GM12878 (cell line): Measurements from ENCODE around the gene ZNF276. TPM values are rescaled to one million over a fixed set of nuclear protein-coding genes. Genes with fewer than 3 reads are reported as not detected.

Experiments used
- BACH1 ChIP-seq: fragments of 450-650 bp; IDR thresholded peaks from 2 replicates; pipeline ENCODE4 v1.6.1; 2017; ENCODE audit warnings: mild to moderate bottlenecking, borderline replicate concordance
- BMI1 ChIP-seq: fragments of 450-650 bp; IDR thresholded peaks from 2 replicates; pipeline ENCODE4 v1.6.1; 2016; ENCODE audit warnings: mild to moderate bottlenecking, moderate library complexity, borderline replicate concordance
- BRCA1 ChIP-seq: IDR thresholded peaks from 2 replicates; pipeline ENCODE4 v1.6.1; 2011; ENCODE audit warnings: low read depth, low read length, improper control_type of control experiment
- CHD4 ChIP-seq: fragments of 200-600 bp; sonication (generic); IDR thresholded peaks from 2 replicates; pipeline ENCODE4 v1.6.1; 2016; ENCODE audit warnings: mild to moderate bottlenecking
- EGR1 ChIP-seq, 2 experiments: IDR thresholded peaks; 1 replicate in 1 of 2; 2 replicates in 1 of 2; pipeline ENCODE4 v1.6.1; 2011 to 2012; ENCODE audit warnings: low read depth in 2 of 2, low read length in 2 of 2, borderline replicate concordance in 1 of 2, mild to moderate bottlenecking in 1 of 2, moderate library complexity in 1 of 2
- MTA2 ChIP-seq: fragments of 450-650 bp; IDR thresholded peaks from 2 replicates; pipeline ENCODE4 v1.6.1; 2016; ENCODE audit warnings: low read depth, mild to moderate bottlenecking, moderate library complexity
- MTA3 ChIP-seq: IDR thresholded peaks from 2 replicates; pipeline ENCODE4 v1.6.1; 2012; ENCODE audit warnings: low read length, inconsistent platforms, borderline replicate concordance
- NFIC ChIP-seq: IDR thresholded peaks from 2 replicates; pipeline ENCODE4 v1.6.1; 2012; ENCODE audit warnings: low read depth, mild to moderate bottlenecking, inconsistent platforms, low read length, moderate library complexity
- NR2F1 ChIP-seq: fragments of 450-650 bp; conservative IDR thresholded peaks from 2 replicates; pipeline ENCODE4 v1.6.1; 2017; ENCODE audit warnings: mild to moderate bottlenecking
- NRF1 ChIP-seq: conservative IDR thresholded peaks from 2 replicates; pipeline ENCODE4 v1.6.1; 2011; ENCODE audit warnings: mild to moderate bottlenecking, low read depth, low read length, improper control_type of control experiment
- RAD51 ChIP-seq: fragments of 450-650 bp; IDR thresholded peaks from 2 replicates; pipeline ENCODE4 v1.6.1; 2016; ENCODE audit warnings: moderate library complexity, mild to moderate bottlenecking, inconsistent platforms
- ZBTB40 ChIP-seq: fragments of 450-650 bp; IDR thresholded peaks from 2 replicates; pipeline ENCODE4 v1.6.1; 2016; ENCODE audit warnings: mild to moderate bottlenecking, moderate library complexity, borderline replicate concordance
- polyA plus RNA-seq, 11 experiments: library from polyadenylated mRNA; depleted of rRNA in 4 of 11; unstranded in 6 of 11; stranded (reverse) in 5 of 11; fragments of >200 nt; fragmentation: Nextera tagmentation in 4 of 11; fragmentation: Illumina TruSeq in 1 of 11; extraction: Ambion mirVana in 4 of 11; extraction: Trizol in 1 of 11; gene quantifications; 1 replicate in 1 of 11; 2 replicates in 10 of 11; pipeline versions ENCODE4 v1.2.1 to v1.2.3, GENCODE V29; 2011 to 2016; ENCODE audit warnings: inconsistent platforms in 2 of 11, missing spikeins in 2 of 11, low read depth in 1 of 11
- total RNA-seq, 4 experiments: library from RNA; depleted of rRNA in 3 of 4; stranded (reverse); fragments of >200 nt in 3 of 4; fragmentation: Illumina TruSeq in 1 of 4; extraction: Trizol in 1 of 4; gene quantifications; 2 replicates each; pipeline versions ENCODE4 v1.2.1 to v1.2.3, GENCODE V29; 2013 to 2021
- TF ChIP-seq, protein P1 (sequence below): fragments of 450-650 bp; formaldehyde crosslinking; IDR thresholded peaks from 2 replicates; pipeline ENCODE4 v1.4.0; 2020; ENCODE audit warnings: mild to moderate bottlenecking, moderate library complexity
- TF ChIP-seq, protein P2 (sequence below): IDR thresholded peaks from 2 replicates; pipeline ENCODE4 v1.6.1; 2011; ENCODE audit warnings: low read depth, mild to moderate bottlenecking, low read length, moderate library complexity, borderline replicate concordance; ENCODE audit errors: extremely low read depth
- TF ChIP-seq, protein P3 (sequence below), 3 experiments: IDR thresholded peaks in 2 of 3; conservative IDR thresholded peaks in 1 of 3; 2 replicates each; pipeline ENCODE4 v1.5.1; 2011; ENCODE audit warnings: low read depth in 3 of 3, low read length in 3 of 3, mild to moderate bottlenecking in 3 of 3, control low read depth in 2 of 3, moderate library complexity in 2 of 3, inconsistent platforms in 1 of 3, mixed read lengths in 1 of 3; ENCODE audit not compliant: control insufficient read depth in 2 of 3, insufficient read depth in 1 of 3; ENCODE audit errors: extremely low read depth in 1 of 3

ZNF276 gene
- total and polyA plus RNA-seq, 10 of the 15 experiments (the other 5 are each of a cell fraction or from before 2014, with no cell fraction given), result 0.27 to 22.7 (median 8.7) TPM

- TF ChIP-seq, protein P1, sequence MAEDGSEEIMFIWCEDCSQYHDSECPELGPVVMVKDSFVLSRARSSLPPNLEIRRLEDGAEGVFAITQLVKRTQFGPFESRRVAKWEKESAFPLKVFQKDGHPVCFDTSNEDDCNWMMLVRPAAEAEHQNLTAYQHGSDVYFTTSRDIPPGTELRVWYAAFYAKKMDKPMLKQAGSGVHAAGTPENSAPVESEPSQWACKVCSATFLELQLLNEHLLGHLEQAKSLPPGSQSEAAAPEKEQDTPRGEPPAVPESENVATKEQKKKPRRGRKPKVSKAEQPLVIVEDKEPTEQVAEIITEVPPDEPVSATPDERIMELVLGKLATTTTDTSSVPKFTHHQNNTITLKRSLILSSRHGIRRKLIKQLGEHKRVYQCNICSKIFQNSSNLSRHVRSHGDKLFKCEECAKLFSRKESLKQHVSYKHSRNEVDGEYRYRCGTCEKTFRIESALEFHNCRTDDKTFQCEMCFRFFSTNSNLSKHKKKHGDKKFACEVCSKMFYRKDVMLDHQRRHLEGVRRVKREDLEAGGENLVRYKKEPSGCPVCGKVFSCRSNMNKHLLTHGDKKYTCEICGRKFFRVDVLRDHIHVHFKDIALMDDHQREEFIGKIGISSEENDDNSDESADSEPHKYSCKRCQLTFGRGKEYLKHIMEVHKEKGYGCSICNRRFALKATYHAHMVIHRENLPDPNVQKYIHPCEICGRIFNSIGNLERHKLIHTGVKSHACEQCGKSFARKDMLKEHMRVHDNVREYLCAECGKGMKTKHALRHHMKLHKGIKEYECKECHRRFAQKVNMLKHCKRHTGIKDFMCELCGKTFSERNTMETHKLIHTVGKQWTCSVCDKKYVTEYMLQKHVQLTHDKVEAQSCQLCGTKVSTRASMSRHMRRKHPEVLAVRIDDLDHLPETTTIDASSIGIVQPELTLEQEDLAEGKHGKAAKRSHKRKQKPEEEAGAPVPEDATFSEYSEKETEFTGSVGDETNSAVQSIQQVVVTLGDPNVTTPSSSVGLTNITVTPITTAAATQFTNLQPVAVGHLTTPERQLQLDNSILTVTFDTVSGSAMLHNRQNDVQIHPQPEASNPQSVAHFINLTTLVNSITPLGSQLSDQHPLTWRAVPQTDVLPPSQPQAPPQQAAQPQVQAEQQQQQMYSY (CRISPR knock-in tag), result no peak
- no peak for TF ChIP-seq RAD51
- TF ChIP-seq MTA2, result no peak
- no peak for TF ChIP-seq NR2F1
- TF ChIP-seq, protein P2, sequence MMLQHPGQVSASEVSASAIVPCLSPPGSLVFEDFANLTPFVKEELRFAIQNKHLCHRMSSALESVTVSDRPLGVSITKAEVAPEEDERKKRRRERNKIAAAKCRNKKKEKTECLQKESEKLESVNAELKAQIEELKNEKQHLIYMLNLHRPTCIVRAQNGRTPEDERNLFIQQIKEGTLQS, result no peak
- TF ChIP-seq, protein P3, sequence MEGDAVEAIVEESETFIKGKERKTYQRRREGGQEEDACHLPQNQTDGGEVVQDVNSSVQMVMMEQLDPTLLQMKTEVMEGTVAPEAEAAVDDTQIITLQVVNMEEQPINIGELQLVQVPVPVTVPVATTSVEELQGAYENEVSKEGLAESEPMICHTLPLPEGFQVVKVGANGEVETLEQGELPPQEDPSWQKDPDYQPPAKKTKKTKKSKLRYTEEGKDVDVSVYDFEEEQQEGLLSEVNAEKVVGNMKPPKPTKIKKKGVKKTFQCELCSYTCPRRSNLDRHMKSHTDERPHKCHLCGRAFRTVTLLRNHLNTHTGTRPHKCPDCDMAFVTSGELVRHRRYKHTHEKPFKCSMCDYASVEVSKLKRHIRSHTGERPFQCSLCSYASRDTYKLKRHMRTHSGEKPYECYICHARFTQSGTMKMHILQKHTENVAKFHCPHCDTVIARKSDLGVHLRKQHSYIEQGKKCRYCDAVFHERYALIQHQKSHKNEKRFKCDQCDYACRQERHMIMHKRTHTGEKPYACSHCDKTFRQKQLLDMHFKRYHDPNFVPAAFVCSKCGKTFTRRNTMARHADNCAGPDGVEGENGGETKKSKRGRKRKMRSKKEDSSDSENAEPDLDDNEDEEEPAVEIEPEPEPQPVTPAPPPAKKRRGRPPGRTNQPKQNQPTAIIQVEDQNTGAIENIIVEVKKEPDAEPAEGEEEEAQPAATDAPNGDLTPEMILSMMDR (IDR thresholded peaks at IDR 0.05 in 2 of 3, conservative IDR thresholded peaks at IDR 0.05 in 1 of 3; ENCODE audit: control insufficient read depth in 2 of 3, extremely low read depth in 1 of 3, insufficient read depth in 1 of 3, low read depth in 3 of 3, low read length in 3 of 3), result no peak
- TF ChIP-seq MTA3, result no peak
- peak in 1 of 2 experiments; percentile 89; a peak in 2 of 3 replicates for TF ChIP-seq EGR1 (IDR thresholded peaks at IDR 0.05; ENCODE audit: borderline replicate concordance in 1 of 2, low read depth in 2 of 2, low read length in 2 of 2)
- no peak for TF ChIP-seq NRF1
- no peak for TF ChIP-seq NFIC
- no peak for TF ChIP-seq CHD4
- TF ChIP-seq BMI1, result no peak
- 0 out of 2 replicates have a peak, but pooled peaks have one; percentile 23 for TF ChIP-seq BACH1
- no peak for TF ChIP-seq ZBTB40
- TF ChIP-seq BRCA1, result no peak
Measured at GRCh38 chr16:89711601-89712273, 9.6 kb upstream of the ZNF276 start (continued).
